ENCODE results near the gene MS4A4A. TPM values are rescaled to one million over a fixed set of nuclear protein-coding genes. Genes with fewer than 3 reads are reported as not detected.

The MS4A4A gene
- total and polyA plus RNA-seq, 2 of the 8 experiments (the other 6 are each of a cell fraction or from before 2014, with no cell fraction given), result not detected

GRCh38 chr11:60336767-60337391 lies 56.4 kb downstream of the MS4A4A start (continued):
- TF ChIP-seq, protein P1, sequence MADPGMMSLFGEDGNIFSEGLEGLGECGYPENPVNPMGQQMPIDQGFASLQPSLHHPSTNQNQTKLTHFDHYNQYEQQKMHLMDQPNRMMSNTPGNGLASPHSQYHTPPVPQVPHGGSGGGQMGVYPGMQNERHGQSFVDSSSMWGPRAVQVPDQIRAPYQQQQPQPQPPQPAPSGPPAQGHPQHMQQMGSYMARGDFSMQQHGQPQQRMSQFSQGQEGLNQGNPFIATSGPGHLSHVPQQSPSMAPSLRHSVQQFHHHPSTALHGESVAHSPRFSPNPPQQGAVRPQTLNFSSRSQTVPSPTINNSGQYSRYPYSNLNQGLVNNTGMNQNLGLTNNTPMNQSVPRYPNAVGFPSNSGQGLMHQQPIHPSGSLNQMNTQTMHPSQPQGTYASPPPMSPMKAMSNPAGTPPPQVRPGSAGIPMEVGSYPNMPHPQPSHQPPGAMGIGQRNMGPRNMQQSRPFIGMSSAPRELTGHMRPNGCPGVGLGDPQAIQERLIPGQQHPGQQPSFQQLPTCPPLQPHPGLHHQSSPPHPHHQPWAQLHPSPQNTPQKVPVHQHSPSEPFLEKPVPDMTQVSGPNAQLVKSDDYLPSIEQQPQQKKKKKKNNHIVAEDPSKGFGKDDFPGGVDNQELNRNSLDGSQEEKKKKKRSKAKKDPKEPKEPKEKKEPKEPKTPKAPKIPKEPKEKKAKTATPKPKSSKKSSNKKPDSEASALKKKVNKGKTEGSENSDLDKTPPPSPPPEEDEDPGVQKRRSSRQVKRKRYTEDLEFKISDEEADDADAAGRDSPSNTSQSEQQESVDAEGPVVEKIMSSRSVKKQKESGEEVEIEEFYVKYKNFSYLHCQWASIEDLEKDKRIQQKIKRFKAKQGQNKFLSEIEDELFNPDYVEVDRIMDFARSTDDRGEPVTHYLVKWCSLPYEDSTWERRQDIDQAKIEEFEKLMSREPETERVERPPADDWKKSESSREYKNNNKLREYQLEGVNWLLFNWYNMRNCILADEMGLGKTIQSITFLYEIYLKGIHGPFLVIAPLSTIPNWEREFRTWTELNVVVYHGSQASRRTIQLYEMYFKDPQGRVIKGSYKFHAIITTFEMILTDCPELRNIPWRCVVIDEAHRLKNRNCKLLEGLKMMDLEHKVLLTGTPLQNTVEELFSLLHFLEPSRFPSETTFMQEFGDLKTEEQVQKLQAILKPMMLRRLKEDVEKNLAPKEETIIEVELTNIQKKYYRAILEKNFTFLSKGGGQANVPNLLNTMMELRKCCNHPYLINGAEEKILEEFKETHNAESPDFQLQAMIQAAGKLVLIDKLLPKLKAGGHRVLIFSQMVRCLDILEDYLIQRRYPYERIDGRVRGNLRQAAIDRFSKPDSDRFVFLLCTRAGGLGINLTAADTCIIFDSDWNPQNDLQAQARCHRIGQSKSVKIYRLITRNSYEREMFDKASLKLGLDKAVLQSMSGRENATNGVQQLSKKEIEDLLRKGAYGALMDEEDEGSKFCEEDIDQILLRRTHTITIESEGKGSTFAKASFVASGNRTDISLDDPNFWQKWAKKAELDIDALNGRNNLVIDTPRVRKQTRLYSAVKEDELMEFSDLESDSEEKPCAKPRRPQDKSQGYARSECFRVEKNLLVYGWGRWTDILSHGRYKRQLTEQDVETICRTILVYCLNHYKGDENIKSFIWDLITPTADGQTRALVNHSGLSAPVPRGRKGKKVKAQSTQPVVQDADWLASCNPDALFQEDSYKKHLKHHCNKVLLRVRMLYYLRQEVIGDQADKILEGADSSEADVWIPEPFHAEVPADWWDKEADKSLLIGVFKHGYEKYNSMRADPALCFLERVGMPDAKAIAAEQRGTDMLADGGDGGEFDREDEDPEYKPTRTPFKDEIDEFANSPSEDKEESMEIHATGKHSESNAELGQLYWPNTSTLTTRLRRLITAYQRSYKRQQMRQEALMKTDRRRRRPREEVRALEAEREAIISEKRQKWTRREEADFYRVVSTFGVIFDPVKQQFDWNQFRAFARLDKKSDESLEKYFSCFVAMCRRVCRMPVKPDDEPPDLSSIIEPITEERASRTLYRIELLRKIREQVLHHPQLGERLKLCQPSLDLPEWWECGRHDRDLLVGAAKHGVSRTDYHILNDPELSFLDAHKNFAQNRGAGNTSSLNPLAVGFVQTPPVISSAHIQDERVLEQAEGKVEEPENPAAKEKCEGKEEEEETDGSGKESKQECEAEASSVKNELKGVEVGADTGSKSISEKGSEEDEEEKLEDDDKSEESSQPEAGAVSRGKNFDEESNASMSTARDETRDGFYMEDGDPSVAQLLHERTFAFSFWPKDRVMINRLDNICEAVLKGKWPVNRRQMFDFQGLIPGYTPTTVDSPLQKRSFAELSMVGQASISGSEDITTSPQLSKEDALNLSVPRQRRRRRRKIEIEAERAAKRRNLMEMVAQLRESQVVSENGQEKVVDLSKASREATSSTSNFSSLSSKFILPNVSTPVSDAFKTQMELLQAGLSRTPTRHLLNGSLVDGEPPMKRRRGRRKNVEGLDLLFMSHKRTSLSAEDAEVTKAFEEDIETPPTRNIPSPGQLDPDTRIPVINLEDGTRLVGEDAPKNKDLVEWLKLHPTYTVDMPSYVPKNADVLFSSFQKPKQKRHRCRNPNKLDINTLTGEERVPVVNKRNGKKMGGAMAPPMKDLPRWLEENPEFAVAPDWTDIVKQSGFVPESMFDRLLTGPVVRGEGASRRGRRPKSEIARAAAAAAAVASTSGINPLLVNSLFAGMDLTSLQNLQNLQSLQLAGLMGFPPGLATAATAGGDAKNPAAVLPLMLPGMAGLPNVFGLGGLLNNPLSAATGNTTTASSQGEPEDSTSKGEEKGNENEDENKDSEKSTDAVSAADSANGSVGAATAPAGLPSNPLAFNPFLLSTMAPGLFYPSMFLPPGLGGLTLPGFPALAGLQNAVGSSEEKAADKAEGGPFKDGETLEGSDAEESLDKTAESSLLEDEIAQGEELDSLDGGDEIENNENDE (IDR thresholded peaks at IDR 0.05; ENCODE audit: insufficient replicate concordance, low read length), result no peak
- TF ChIP-seq, protein P2, sequence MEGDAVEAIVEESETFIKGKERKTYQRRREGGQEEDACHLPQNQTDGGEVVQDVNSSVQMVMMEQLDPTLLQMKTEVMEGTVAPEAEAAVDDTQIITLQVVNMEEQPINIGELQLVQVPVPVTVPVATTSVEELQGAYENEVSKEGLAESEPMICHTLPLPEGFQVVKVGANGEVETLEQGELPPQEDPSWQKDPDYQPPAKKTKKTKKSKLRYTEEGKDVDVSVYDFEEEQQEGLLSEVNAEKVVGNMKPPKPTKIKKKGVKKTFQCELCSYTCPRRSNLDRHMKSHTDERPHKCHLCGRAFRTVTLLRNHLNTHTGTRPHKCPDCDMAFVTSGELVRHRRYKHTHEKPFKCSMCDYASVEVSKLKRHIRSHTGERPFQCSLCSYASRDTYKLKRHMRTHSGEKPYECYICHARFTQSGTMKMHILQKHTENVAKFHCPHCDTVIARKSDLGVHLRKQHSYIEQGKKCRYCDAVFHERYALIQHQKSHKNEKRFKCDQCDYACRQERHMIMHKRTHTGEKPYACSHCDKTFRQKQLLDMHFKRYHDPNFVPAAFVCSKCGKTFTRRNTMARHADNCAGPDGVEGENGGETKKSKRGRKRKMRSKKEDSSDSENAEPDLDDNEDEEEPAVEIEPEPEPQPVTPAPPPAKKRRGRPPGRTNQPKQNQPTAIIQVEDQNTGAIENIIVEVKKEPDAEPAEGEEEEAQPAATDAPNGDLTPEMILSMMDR (IDR thresholded peaks at IDR 0.05; ENCODE audit: control extremely low read depth in 1 of 3, insufficient read depth in 1 of 3, low read depth in 1 of 3, low read length in 3 of 3), result no peak
- TF ChIP-seq TCF12 (IDR thresholded peaks at IDR 0.05; ENCODE audit: low read depth, low read length) (no peak), SRF (IDR thresholded peaks at IDR 0.05; ENCODE audit: low read depth, low read length) (no peak), CREB1 (IDR thresholded peaks at IDR 0.05) (no peak), EP300 (IDR thresholded peaks at IDR 0.05; ENCODE audit: borderline replicate concordance in 1 of 2, low read depth in 2 of 2, low read length in 2 of 2) (no peak), MAX (IDR thresholded peaks at IDR 0.05) (no peak), ASH2L (IDR thresholded peaks at IDR 0.05; ENCODE audit: low read length) (no peak)
